Epithelial cell of prostate (primary cell): ENCODE measurements around the gene ZNF786.
"Not testable (repeated sequence)": the region's sequence is repeated elsewhere in the genome, so short reads cannot be mapped to it uniquely, and the experiment has no call there.

Source experiments
- DNase-seq: peaks from one replicate; pipeline ENCODE4 v3.0.0-alpha.2; 2011; ENCODE audit warnings: low read depth, low spot score
- H3K27ac ChIP-seq: fragments of 450-650 bp; 2 replicates; pipeline ENCODE4 v1.5.1; 2017; ENCODE audit warnings: mild to moderate bottlenecking

Gene ZNF786

GRCh38 chr7:149090397-149091195 is at the start of gene ZNF786:
TSS of gene ZNF786 (minus strand) at chr7:149090718. CDS start at chr7:149090640, 78 bp downstream.
- DNase-seq = no peak
- H3K27ac ChIP-seq = peak within 1 kb of the TSS; percentile 95

GRCh38 chr7:149136118-149136517 is 45.6 kb upstream of the ZNF786 start:
- DNase-seq = no peak
- H3K27ac ChIP-seq = no peak overlapping the region

GRCh38 chr7:149133028-149133710 is 42.7 kb upstream of the ZNF786 start:
- no peak overlapping the region for H3K27ac ChIP-seq
- no peak for DNase-seq

- no peak overlapping the region for H3K27ac ChIP-seq
- DNase-seq = no peak
Measured at GRCh38 chr7:149130572-149131198, 40.2 kb upstream of the ZNF786 start.

- no peak for DNase-seq
- peak overlapping the region; percentile 97 for H3K27ac ChIP-seq
Measured at GRCh38 chr7:149126662-149127266, 36.2 kb upstream of the ZNF786 start.

- peak; percentile 65 for DNase-seq
- H3K27ac ChIP-seq = peak within 1 kb of the TSS; percentile 97
Measured at GRCh38 chr7:149125863-149126661, 35.5 kb upstream of the ZNF786 start, which contains the start of gene ZNF425. TSS of gene ZNF425 (minus strand) at chr7:149126324. CDS start at chr7:149126213, 111 bp downstream.

- no peak for DNase-seq
- H3K27ac ChIP-seq = peak overlapping the region; percentile 97
Measured at GRCh38 chr7:149125189-149125862, 34.8 kb upstream of the ZNF786 start.

- no peak overlapping the region for H3K27ac ChIP-seq
- no peak for DNase-seq
Measured at GRCh38 chr7:149109969-149110368, 19.5 kb upstream of the ZNF786 start.

GRCh38 chr7:149104749-149105148 is 14.2 kb upstream of the ZNF786 start:
- no peak overlapping the region for H3K27ac ChIP-seq
- no peak for DNase-seq

GRCh38 chr7:149104214-149104613 is 13.7 kb upstream of the ZNF786 start:
- no peak for DNase-seq
- no peak overlapping the region for H3K27ac ChIP-seq

- H3K27ac ChIP-seq = no peak overlapping the region
- no peak for DNase-seq
Measured at GRCh38 chr7:149103424-149103823, 12.9 kb upstream of the ZNF786 start.

- H3K27ac ChIP-seq = no peak overlapping the region
- no peak for DNase-seq
Measured at GRCh38 chr7:149102666-149103065, 12.1 kb upstream of the ZNF786 start.

- DNase-seq = no peak
- H3K27ac ChIP-seq = no peak overlapping the region
Measured at GRCh38 chr7:149100821-149101220, 10.3 kb upstream of the ZNF786 start.

- H3K27ac ChIP-seq = no peak overlapping the region
- no peak for DNase-seq
Measured at GRCh38 chr7:149099058-149099457, 8.5 kb upstream of the ZNF786 start.

- H3K27ac ChIP-seq = no peak overlapping the region
- DNase-seq = no peak
Measured at GRCh38 chr7:149097088-149097487, 6.6 kb upstream of the ZNF786 start.

- no peak for DNase-seq
- no peak overlapping the region for H3K27ac ChIP-seq
Measured at GRCh38 chr7:149093228-149093627, 2.7 kb upstream of the ZNF786 start.

GRCh38 chr7:149092244-149092643 is 1.7 kb upstream of the ZNF786 start:
- not testable (repeated sequence) for DNase-seq
- peak overlapping the region; percentile 95 for H3K27ac ChIP-seq

- DNase-seq = no peak
- H3K27ac ChIP-seq = no peak overlapping the region
Measured at GRCh38 chr7:149087376-149087775, 3.1 kb downstream of the ZNF786 start.

GRCh38 chr7:149085866-149086265 is 4.7 kb downstream of the ZNF786 start:
- no peak for DNase-seq
- H3K27ac ChIP-seq = no peak overlapping the region
